ENCODE results near the gene NPY1R. TPM values are rescaled to one million over a fixed set of nuclear protein-coding genes. Genes with fewer than 3 reads are reported as not detected.

The NPY1R gene
- total and polyA plus RNA-seq, 5 donors from 2014 or later: not detected

DNA sequence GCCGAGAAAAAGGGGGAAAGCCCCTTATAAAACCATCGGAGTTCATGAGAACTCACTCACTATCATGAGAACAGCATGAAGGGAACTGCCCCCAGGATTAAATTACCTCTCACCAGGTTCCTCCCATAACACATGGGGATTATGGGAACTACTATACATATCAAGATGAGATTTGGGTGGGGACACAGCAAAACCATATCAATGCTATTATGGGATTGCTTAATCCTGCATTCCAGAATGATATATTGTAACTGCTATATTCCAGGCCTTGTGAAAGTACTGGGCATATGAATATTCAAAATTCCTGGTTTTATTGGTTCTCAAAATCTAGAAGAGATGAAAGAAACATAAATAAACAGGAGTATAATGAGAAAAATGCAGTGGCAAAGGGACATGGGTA, 29.3 kb downstream of the NPY1R start:
- H3K4me1 Mint-ChIP-seq: no peaks in the 10 kb centered on the region
- H3K27ac Mint-ChIP-seq: no peak overlapping the region
- ATAC-seq (ENCODE audit: low read depth in 2 of 2): no peak

DNA sequence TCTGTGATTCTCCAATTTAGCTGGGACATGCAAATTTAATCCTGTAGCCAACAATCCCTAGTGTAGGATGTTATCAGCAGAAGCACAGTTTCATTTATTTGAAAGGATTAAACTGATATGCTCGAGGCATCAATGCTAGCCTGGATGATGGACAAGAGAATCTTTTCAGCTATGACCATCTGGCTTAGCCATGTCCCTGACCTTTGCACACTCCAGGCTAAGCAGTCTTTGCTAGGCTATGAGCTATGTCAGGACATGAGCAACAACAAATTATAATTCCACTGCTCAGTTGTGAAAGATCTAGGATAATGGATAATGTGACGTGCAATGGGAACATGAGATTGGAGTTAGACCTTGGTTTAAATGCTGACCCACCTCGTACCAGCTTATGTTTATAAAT, 32.0 kb downstream of the NPY1R start:
- ATAC-seq (ENCODE audit: low read depth in 2 of 2): no peak
- no peaks in the 10 kb centered on the region for H3K36me3 ChIP-seq (ENCODE audit: control insufficient read depth, insufficient read depth, low read length)
- no peaks in the 10 kb centered on the region for H3K36me3 Mint-ChIP-seq
- no peak overlapping the region for H3K27ac ChIP-seq (ENCODE audit: insufficient read depth, low read length, poor library complexity, severe bottlenecking)
- H3K4me1 ChIP-seq (ENCODE audit: control insufficient read depth, insufficient read depth, low read length, poor library complexity, severe bottlenecking): no peaks in the 10 kb centered on the region
- H3K9me3 Mint-ChIP-seq: no peaks in the 10 kb centered on the region
- H3K4me3 Mint-ChIP-seq: no peak overlapping the region
- no peaks in the 10 kb centered on the region for H3K4me1 Mint-ChIP-seq
- no peaks in the 10 kb centered on the region for H3K9me3 ChIP-seq (ENCODE audit: control insufficient read depth in 2 of 2, low read length in 2 of 2)
- no peaks in the 10 kb centered on the region for H3K27me3 ChIP-seq (ENCODE audit: control insufficient read depth, insufficient read depth, low read length)
- no peak for DNase-seq
- no peaks in the 10 kb centered on the region for H3K27me3 Mint-ChIP-seq
- no peak overlapping the region for H3K4me3 ChIP-seq (ENCODE audit: low read depth, low read length)
- no peak overlapping the region for H3K27ac Mint-ChIP-seq

More for the DNA sequence above, 29.3 kb downstream of the NPY1R start:
- Histone ChIP-seq H3K36me3 (ENCODE audit: control insufficient read depth, insufficient read depth, low read length) (no peaks in the 10 kb centered on the region), H3K27ac (ENCODE audit: insufficient read depth, low read length, poor library complexity, severe bottlenecking) (no peak overlapping the region), H3K4me3 (ENCODE audit: low read depth, low read length) (no peak overlapping the region), H3K9me3 (ENCODE audit: control insufficient read depth in 2 of 2, low read length in 2 of 2) (no peaks in the 10 kb centered on the region), H3K4me1 (ENCODE audit: control insufficient read depth, insufficient read depth, low read length, poor library complexity, severe bottlenecking) (no peaks in the 10 kb centered on the region), H3K27me3 (ENCODE audit: control insufficient read depth, insufficient read depth, low read length) (no peaks in the 10 kb centered on the region)
- Mint-ChIP-seq H3K4me3 (no peak overlapping the region), H3K36me3 (no peaks in the 10 kb centered on the region), H3K27me3 (no peaks in the 10 kb centered on the region), H3K9me3 (no peaks in the 10 kb centered on the region)
- no peak for DNase-seq

DNA sequence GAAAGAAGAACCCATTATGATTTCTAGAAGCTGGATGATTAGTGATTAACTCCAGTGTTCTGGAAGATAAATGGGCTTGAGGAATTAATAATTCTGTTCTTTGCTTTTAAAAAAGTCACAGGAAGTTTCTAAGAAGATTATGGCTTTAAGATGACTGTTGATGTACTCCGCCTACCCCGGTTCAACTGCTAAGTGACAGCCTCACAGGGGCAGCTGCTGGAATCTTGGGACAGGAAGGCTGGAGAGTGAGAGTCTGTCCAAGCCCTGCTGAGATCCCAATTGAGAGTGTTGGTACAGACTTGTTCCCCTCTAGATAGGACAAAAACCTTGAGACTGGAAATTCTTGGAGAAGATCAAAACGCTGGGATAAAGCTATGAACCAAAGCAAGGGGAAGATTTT, 37.3 kb downstream of the NPY1R start:
- no peak overlapping the region for H3K27ac ChIP-seq (ENCODE audit: insufficient read depth, low read length, poor library complexity, severe bottlenecking)
- H3K9me3 ChIP-seq (ENCODE audit: control insufficient read depth in 2 of 2, low read length in 2 of 2): no peaks in the 10 kb centered on the region
- Mint-ChIP-seq H3K9me3 (no peaks in the 10 kb centered on the region), H3K36me3 (no peaks in the 10 kb centered on the region), H3K27ac (no peak overlapping the region), H3K27me3 (no peaks in the 10 kb centered on the region), H3K4me3 (no peak overlapping the region), H3K4me1 (no peaks in the 10 kb centered on the region)
- H3K27me3 ChIP-seq (ENCODE audit: control insufficient read depth, insufficient read depth, low read length): no peaks in the 10 kb centered on the region
- no peaks in the 10 kb centered on the region for H3K36me3 ChIP-seq (ENCODE audit: control insufficient read depth, insufficient read depth, low read length)
- no peaks in the 10 kb centered on the region for H3K4me1 ChIP-seq (ENCODE audit: control insufficient read depth, insufficient read depth, low read length, poor library complexity, severe bottlenecking)
- no peak overlapping the region for H3K4me3 ChIP-seq (ENCODE audit: low read depth, low read length)
- ATAC-seq (ENCODE audit: low read depth in 2 of 2) (no peak), DNase-seq (no peak)

DNA sequence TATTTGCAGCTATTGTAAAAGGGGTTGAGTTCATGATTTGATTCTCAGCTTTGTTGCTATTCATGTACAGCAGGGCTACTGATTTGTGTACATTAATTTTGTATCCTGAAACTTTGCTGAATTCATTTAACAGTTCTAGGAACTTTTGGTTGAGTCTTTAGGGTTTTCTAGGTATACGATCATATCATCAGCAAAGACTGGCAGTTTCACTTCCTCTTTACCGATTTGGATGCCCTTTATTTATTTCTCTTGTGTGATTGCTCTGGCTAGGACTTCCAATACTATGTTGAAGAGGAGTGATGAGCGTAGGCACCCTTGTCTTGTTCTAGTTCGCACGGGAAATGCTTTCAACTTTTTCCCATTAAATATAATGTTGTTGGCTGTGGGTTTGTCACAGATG, 48.1 kb downstream of the NPY1R start:
- no peaks in the 10 kb centered on the region for H3K36me3 Mint-ChIP-seq
- H3K9me3 ChIP-seq (ENCODE audit: control insufficient read depth in 2 of 2, low read length in 2 of 2): no peaks in the 10 kb centered on the region
- no peak overlapping the region for H3K4me3 Mint-ChIP-seq
- no peak for ATAC-seq (ENCODE audit: low read depth in 2 of 2)
- H3K27ac ChIP-seq (ENCODE audit: insufficient read depth, low read length, poor library complexity, severe bottlenecking): no peak overlapping the region
- no peaks in the 10 kb centered on the region for H3K27me3 ChIP-seq (ENCODE audit: control insufficient read depth, insufficient read depth, low read length)
- no peaks in the 10 kb centered on the region for H3K4me1 ChIP-seq (ENCODE audit: control insufficient read depth, insufficient read depth, low read length, poor library complexity, severe bottlenecking)
- H3K4me3 ChIP-seq (ENCODE audit: low read depth, low read length): no peak overlapping the region
- H3K36me3 ChIP-seq (ENCODE audit: control insufficient read depth, insufficient read depth, low read length): no peaks in the 10 kb centered on the region
- no peaks in the 10 kb centered on the region for H3K4me1 Mint-ChIP-seq
- H3K27me3 Mint-ChIP-seq: no peaks in the 10 kb centered on the region
- peaks cover 0 to 12% (median 0%) of the 10 kb centered on the region in 7 donors for H3K9me3 Mint-ChIP-seq
- no peak overlapping the region for H3K27ac Mint-ChIP-seq
- peak in 1 of 3 donors; percentile 14 for DNase-seq

DNA sequence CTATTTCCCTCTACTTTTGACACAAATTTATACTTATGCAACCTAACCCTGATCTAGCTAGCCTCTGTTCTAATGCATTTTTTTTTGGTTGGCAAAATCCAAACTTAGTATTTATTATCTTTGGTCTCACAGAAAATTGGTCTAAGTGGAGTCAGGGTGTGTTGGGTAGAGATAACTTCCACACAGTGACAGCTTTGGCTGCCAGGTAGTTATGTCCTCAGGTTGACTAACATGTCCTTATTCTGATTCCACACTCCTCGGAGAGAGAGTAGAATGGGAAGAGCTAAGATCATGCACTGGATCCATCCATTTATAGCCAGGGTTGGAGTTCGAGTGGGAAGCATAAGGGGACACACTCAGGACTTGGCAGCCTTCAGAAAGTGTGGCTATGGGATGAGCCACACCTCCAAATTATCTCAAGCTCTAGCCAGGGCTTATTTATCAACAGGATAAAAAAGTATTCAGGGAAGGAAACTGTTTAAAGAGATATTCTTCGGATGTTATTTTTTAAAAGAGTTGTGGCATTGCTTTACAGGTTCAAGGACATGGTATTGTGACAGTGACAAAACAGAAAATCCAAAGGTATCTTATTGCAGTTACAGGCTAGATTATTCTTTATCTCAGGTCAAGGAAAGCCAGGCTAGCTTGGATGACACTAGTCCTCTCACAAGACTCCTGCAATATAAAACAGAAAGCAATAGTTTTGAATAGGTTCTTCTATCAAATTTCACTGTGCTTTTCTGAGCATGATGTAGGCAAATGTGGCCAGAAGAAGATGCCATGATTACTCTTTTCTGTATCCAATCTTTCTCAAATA, 51.5 kb downstream of the NPY1R start:
- Histone ChIP-seq H3K4me3 (ENCODE audit: low read depth, low read length) (no peak overlapping the region), H3K9me3 (ENCODE audit: control insufficient read depth in 2 of 2, low read length in 2 of 2) (no peaks in the 10 kb centered on the region), H3K36me3 (ENCODE audit: control insufficient read depth, insufficient read depth, low read length) (no peaks in the 10 kb centered on the region), H3K27me3 (ENCODE audit: control insufficient read depth, insufficient read depth, low read length) (no peaks in the 10 kb centered on the region), H3K4me1 (ENCODE audit: control insufficient read depth, insufficient read depth, low read length, poor library complexity, severe bottlenecking) (no peaks in the 10 kb centered on the region), H3K27ac (ENCODE audit: insufficient read depth, low read length, poor library complexity, severe bottlenecking) (no peak overlapping the region)
- ATAC-seq (ENCODE audit: low read depth in 2 of 2): no peak
- Mint-ChIP-seq H3K4me1 (no peaks in the 10 kb centered on the region), H3K9me3 (peaks cover 0 to 7% (median 0%) of the 10 kb centered on the region in 7 donors), H3K27ac (no peak overlapping the region), H3K36me3 (no peaks in the 10 kb centered on the region), H3K4me3 (no peak overlapping the region), H3K27me3 (peaks cover 6% of the 10 kb centered on the region)
- DNase-seq: no peak

DNA sequence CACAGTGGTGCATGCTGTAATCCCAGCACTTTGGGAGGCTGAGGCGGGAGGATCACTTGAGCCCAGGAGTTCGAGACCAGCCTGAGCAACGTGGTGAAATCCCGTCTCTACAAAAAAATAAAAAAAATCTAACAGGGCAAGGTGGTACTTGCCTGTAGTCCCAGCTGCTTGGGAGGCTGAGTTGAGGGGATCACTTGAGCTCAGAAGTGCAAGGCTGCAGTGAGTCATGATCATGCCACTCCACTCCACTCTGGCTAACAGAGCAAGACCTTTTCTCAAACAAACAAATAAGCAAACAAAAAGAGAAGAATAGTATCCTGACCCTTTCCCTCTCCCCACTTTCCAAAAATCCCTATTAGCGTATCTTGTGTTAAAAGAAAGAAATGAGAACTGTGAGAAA, 52.7 kb downstream of the NPY1R start:
- Histone ChIP-seq H3K4me3 (ENCODE audit: low read depth, low read length) (no peak overlapping the region), H3K27ac (ENCODE audit: insufficient read depth, low read length, poor library complexity, severe bottlenecking) (no peak overlapping the region), H3K9me3 (ENCODE audit: control insufficient read depth in 2 of 2, low read length in 2 of 2) (no peaks in the 10 kb centered on the region), H3K4me1 (ENCODE audit: control insufficient read depth, insufficient read depth, low read length, poor library complexity, severe bottlenecking) (no peaks in the 10 kb centered on the region), H3K36me3 (ENCODE audit: control insufficient read depth, insufficient read depth, low read length) (no peaks in the 10 kb centered on the region), H3K27me3 (ENCODE audit: control insufficient read depth, insufficient read depth, low read length) (no peaks in the 10 kb centered on the region)
- H3K36me3 Mint-ChIP-seq: no peaks in the 10 kb centered on the region
- peaks cover 6% of the 10 kb centered on the region for H3K27me3 Mint-ChIP-seq
- no peak overlapping the region for H3K27ac Mint-ChIP-seq
- no peak for ATAC-seq (ENCODE audit: low read depth in 2 of 2)
- no peak overlapping the region for H3K4me3 Mint-ChIP-seq
- no peak for DNase-seq
- H3K4me1 Mint-ChIP-seq: no peaks in the 10 kb centered on the region
- peaks cover 0 to 7% (median 0%) of the 10 kb centered on the region in 7 donors for H3K9me3 Mint-ChIP-seq

DNA sequence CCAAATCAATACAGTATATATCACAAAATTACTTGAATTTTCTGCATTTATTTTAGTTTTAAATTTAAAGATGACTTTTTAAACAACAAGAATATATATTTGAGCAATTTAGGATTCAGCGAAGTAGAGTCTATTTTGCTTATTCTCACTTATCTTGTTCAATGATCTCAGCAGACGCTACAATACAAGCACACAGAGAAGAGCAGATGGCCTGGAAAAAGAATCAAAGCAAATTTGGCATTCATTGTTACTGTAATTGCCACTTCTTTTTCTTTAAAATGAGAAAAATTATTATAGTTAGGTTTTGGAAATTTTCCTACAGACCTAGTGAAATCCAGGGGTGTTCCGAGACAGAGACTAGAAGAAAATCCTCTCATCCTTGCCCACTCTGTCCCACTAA, 57.5 kb downstream of the NPY1R start:
- no peak overlapping the region for H3K27ac ChIP-seq (ENCODE audit: insufficient read depth, low read length, poor library complexity, severe bottlenecking)
- H3K27ac Mint-ChIP-seq: no peak overlapping the region
- DNase-seq (no peak), ATAC-seq (ENCODE audit: low read depth in 2 of 2) (no peak)
- no peaks in the 10 kb centered on the region for H3K27me3 ChIP-seq (ENCODE audit: control insufficient read depth, insufficient read depth, low read length)
- H3K4me3 ChIP-seq (ENCODE audit: low read depth, low read length): no peak overlapping the region
- peaks cover 6% of the 10 kb centered on the region for H3K27me3 Mint-ChIP-seq
- H3K9me3 Mint-ChIP-seq: peaks cover 0 to 2% (median 0%) of the 10 kb centered on the region in 7 donors
- no peaks in the 10 kb centered on the region for H3K36me3 Mint-ChIP-seq
- H3K36me3 ChIP-seq (ENCODE audit: control insufficient read depth, insufficient read depth, low read length): no peaks in the 10 kb centered on the region
- no peak overlapping the region for H3K4me3 Mint-ChIP-seq
- H3K4me1 Mint-ChIP-seq: no peaks in the 10 kb centered on the region
- H3K4me1 ChIP-seq (ENCODE audit: control insufficient read depth, insufficient read depth, low read length, poor library complexity, severe bottlenecking): no peaks in the 10 kb centered on the region
- no peaks in the 10 kb centered on the region for H3K9me3 ChIP-seq (ENCODE audit: control insufficient read depth in 2 of 2, low read length in 2 of 2)

Data from CD4-positive, CD25-positive, alpha-beta regulatory T cell (primary cell).